ENCODE data around the gene C19orf67.
A peak's percentile ranks its signal among the peaks of the same experiment; 100 is the strongest.

C19orf67 gene

DNA sequence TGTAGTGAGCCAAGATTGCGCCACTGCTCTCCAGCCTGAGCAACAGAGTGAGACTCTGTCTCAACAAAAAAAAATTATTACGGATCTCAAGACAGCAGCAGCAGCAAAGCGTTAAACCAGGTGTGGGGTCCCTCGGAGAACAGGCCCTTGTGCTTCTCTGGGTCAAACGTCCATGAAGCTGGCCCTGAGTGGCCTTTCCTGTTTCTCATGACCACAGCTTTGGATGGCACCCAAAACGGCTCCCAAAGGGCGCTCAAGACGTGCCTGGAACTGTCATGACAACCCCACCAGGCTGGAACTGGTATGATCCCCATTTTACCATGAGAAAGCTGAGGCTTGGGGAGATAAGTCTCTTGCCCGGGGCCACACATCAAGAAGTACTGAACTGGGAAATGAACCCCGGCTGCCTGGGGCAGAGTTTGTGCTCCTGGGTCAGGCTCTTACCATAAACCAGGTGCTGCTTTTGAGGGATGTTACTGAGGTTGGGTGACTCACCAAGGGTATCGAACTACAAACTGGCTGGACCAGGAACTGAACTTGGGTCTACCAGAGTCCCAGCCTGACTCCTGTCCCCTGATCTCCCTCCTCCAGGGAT, 16.6 kb upstream of the C19orf67 start:
- no peak overlapping the region for H3K4me3 ChIP-seq (replicated peaks; ENCODE audit: low read depth, low read length)
- TF ChIP-seq, protein P1, sequence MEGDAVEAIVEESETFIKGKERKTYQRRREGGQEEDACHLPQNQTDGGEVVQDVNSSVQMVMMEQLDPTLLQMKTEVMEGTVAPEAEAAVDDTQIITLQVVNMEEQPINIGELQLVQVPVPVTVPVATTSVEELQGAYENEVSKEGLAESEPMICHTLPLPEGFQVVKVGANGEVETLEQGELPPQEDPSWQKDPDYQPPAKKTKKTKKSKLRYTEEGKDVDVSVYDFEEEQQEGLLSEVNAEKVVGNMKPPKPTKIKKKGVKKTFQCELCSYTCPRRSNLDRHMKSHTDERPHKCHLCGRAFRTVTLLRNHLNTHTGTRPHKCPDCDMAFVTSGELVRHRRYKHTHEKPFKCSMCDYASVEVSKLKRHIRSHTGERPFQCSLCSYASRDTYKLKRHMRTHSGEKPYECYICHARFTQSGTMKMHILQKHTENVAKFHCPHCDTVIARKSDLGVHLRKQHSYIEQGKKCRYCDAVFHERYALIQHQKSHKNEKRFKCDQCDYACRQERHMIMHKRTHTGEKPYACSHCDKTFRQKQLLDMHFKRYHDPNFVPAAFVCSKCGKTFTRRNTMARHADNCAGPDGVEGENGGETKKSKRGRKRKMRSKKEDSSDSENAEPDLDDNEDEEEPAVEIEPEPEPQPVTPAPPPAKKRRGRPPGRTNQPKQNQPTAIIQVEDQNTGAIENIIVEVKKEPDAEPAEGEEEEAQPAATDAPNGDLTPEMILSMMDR (IDR thresholded peaks at IDR 0.05; ENCODE audit: low read length, missing control alignments) = no peak
- no peak for DNase-seq (ENCODE audit: low read depth)

DNA sequence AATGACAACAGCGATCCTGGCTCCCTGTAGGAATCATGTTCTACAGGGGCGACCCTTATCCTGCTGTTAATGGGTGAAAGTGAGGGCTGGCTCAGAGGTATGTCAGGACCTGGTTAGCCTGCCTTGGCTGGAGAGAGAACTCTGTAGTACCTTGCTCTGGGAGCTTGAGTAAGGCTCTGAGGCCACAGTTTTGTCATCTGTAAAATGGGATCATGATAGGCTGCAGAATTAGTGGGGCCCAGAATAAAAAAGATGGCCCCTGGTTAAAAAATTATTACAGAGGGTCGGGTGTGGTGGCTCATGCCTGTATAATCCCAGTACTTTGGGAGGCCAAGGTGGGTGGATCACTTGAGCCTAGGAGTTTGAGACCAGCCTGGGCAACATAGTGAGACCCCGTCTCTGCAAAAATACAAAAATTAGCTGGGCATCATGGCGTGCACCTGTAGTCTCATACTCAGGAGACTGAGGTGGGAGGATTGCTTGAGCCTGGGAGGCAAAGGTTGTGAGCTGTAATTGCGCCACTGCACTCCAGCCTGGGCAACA, 15.5 kb upstream of the C19orf67 start:
- TF ChIP-seq, protein P1 (IDR thresholded peaks at IDR 0.05; ENCODE audit: low read length, missing control alignments) = no peak
- DNase-seq (ENCODE audit: low read depth) = no peak
- no peak overlapping the region for H3K4me3 ChIP-seq (replicated peaks; ENCODE audit: low read depth, low read length)

DNA sequence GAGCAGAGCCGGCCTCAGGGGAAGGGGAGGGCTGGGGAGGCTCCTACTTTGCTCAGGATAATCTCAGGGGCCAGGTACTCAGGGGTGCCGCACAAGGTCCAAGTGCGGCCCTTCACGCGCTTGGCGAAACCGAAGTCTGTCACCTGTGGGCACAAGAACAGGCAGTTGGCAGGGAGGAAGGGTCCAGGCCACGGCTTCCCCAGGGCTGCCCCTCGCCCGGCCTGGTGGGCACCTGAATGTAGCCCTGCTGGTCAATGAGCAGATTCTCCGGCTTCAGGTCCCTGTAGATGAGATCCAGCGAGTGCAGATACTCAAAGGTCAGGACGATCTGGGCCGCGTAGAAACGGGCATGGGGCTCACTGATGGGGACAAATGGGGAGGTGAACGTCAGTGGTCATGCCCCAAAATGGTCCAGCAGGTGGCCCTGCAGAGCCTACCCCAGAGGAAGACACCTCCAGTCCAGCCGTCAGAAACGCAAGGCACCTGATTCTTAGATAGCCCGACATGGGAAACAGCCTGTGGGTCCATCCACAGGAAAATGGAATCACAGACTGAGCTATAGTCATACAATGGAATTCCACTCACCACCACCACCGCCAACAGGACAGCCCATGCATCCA, 12.1 kb upstream of the C19orf67 start:
- H3K4me3 ChIP-seq (replicated peaks; ENCODE audit: low read depth, low read length) = no peak overlapping the region
- no peak for DNase-seq (ENCODE audit: low read depth)
- TF ChIP-seq, protein P1 (IDR thresholded peaks at IDR 0.05; ENCODE audit: low read length, missing control alignments) = peak; percentile 24

DNA sequence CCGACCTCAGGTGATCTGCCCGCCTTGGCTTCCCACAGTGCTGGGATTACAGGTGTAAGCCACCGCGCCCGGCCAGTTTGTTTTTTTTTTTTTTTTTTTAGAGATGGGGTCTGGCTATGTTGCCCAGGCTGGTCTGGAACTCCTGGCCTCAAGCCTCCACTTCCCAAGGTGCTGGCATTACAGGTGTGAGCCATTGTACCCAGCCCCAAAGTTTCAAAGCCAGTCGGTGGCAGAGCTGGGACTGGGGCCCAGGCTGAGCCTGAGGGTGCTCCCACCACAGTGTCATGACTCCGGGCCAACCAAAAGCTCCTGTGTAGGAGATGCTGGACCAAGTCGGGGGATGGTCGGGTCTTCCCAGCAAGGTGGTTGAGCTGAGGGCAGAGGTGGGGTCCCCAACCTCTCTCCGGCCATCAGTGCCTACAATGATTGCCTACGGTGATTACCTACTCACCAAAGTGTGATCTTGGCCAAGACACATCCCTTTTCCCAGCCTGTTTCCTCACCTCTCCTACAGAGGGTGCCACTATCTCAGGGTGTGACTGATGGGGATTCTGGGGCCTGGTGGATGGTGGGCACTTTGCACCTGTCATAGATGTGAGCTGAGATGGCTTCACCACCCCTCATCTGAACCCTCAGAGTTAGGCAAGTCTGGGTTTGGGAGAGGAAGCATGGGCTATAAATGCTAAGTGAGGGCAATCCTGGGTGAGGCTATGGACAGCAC, 10.8 kb upstream of the C19orf67 start:
- DNase-seq (ENCODE audit: low read depth) = no peak
- TF ChIP-seq, protein P1 (IDR thresholded peaks at IDR 0.05; ENCODE audit: low read length, missing control alignments) = peak; percentile 8
- H3K4me3 ChIP-seq (replicated peaks; ENCODE audit: low read depth, low read length) = no peak overlapping the region

DNA sequence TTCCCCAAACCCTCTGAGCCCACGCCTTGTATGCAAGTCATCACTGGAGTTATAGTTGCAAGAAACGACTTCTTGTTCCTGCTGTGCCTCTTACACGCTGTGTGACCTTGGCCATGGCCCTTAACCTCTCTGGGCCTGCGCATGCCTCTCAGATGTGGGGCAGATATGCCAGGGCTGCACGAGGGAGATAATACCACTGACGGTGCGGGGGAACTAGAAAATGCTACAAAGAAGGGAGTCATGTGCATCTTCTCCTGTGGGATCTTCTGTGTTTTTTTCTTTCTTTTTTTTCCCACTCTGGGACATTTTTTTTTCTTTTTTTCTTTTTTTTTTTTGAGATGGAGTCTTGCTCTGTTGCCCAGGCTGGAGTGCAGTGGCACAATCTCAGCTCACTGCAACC, 9.3 kb upstream of the C19orf67 start:
- H3K4me3 ChIP-seq (replicated peaks; ENCODE audit: low read depth, low read length) = no peak overlapping the region
- DNase-seq (ENCODE audit: low read depth) = no peak
- TF ChIP-seq, protein P1 (IDR thresholded peaks at IDR 0.05; ENCODE audit: low read length, missing control alignments) = no peak

DNA sequence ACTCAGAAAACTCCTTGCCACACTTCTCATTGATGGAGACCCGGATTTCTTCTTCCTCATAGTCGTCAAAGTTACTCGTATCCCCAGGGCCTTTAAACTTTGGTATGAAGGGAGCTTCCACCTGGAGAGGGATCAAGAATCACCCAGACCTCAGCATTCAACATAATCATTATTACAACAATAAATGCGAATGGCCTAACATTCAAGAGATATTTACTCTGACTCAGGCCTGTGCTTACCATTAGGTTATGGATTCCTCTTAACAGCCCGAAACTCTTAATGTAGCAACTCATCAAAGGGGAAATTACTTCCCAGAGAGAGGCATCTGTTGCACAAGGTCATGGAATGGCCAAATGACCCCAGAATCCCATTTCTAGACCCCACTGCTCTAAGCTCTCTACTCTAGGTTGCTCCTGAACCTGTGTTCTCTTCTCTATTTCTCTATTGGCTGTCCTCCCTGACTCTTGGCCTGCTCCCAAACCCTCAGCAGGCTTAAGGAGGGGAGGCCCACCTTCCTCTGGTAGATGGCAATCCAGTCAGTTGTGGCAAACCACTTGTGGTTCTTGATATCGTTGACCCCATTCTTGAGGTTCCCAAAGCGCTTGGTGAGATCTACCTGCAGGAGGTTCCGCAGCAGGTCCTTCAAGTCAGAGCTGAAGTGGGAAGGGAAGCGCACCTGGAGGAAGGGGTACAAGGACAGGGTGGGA, 7.7 kb upstream of the C19orf67 start:
- no peak for DNase-seq (ENCODE audit: low read depth)
- TF ChIP-seq, protein P1 (IDR thresholded peaks at IDR 0.05; ENCODE audit: low read length, missing control alignments) = no peak
- H3K4me3 ChIP-seq (replicated peaks; ENCODE audit: low read depth, low read length) = no peak overlapping the region

All from fibroblast of pulmonary artery (primary cell).